Fibroblast of mammary gland (primary cell): ENCODE data around the gene SPRN.

Source experiments
- DNase-seq: peaks from one replicate; pipeline ENCODE4 v3.0.0-alpha.2; 2010; ENCODE audit warnings: low read depth
- H3K4me3 ChIP-seq: 2 replicates; pipeline ENCODE4 v1.5.1; 2011; ENCODE audit warnings: low read depth, mild to moderate bottlenecking, low read length, moderate library complexity; ENCODE audit not compliant: control insufficient read depth
- CTCF ChIP-seq: conservative IDR thresholded peaks from 2 replicates; pipeline ENCODE4 v1.5.1; 2011; ENCODE audit warnings: low read depth, low read length, inconsistent platforms; ENCODE audit not compliant: control insufficient read depth, insufficient read depth

The SPRN gene

GRCh38 chr10:133460208-133460769, 35.9 kb upstream of the SPRN start:
- no peak overlapping the region for H3K4me3 ChIP-seq
- DNase-seq, result no peak
- TF ChIP-seq CTCF, result no peak

- no peak for TF ChIP-seq CTCF
- no peak overlapping the region for H3K4me3 ChIP-seq
- no peak for DNase-seq
Measured at GRCh38 chr10:133459454-133460207, 35.2 kb upstream of the SPRN start.

- no peak for TF ChIP-seq CTCF
- DNase-seq, result no peak
- no peak overlapping the region for H3K4me3 ChIP-seq
Measured at GRCh38 chr10:133458710-133459453, 34.5 kb upstream of the SPRN start.

GRCh38 chr10:133458021-133458709, 33.7 kb upstream of the SPRN start:
- TF ChIP-seq CTCF, result no peak
- no peak for DNase-seq
- no peak overlapping the region for H3K4me3 ChIP-seq

- no peak overlapping the region for H3K4me3 ChIP-seq
- no peak for TF ChIP-seq CTCF
Measured at GRCh38 chr10:133457100-133457841, 32.8 kb upstream of the SPRN start.

GRCh38 chr10:133456041-133456951, 31.9 kb upstream of the SPRN start:
- H3K4me3 ChIP-seq, result no peak overlapping the region
- no peak for DNase-seq
- no peak for TF ChIP-seq CTCF

More at GRCh38 chr10:133457100-133457841, 32.8 kb upstream of the SPRN start:
- DNase-seq, result no peak
